Gastroesophageal sphincter (tissue), 4 donors: ENCODE data around the gene MINDY4. TPM values are rescaled to one million over a fixed set of nuclear protein-coding genes. Genes with fewer than 3 reads are reported as not detected.
"Not testable (repeated sequence)": the region's sequence is repeated elsewhere in the genome, so short reads cannot be mapped to it uniquely, and the experiment has no call there.

ENCODE experiments used
- ATAC-seq: fragments of 150-250 bp; one replicate; pipeline ENCODE4 v1.9.1; 2016; ENCODE audit warnings: mild to moderate bottlenecking, moderate library complexity
- H3K27ac ChIP-seq, 4 donors: fragments of 200-600 bp; sonication (generic) in 3 of 4; 1 replicate in 3 of 4; 2 replicates in 1 of 4; pipeline ENCODE4 v1.5.1; 2016 to 2019
- H3K27me3 ChIP-seq: fragments of 200-600 bp; sonication (generic); one replicate; pipeline ENCODE4 v1.5.1; 2019
- H3K36me3 ChIP-seq, 2 donors: fragments of 200-600 bp; sonication (generic); one replicate each; pipeline ENCODE4 v1.5.1; 2019; ENCODE audit warnings: control low read depth in 1 of 2
- H3K4me1 ChIP-seq, 3 donors: fragments of 200-600 bp; sonication (generic); 1 replicate in 2 of 3; 2 replicates in 1 of 3; pipeline ENCODE4 v1.5.1; 2016 to 2019; ENCODE audit warnings: control low read depth in 2 of 3
- H3K4me3 ChIP-seq, 2 donors: fragments of 200-600 bp; sonication (generic); one replicate each; pipeline ENCODE4 v1.5.1; 2019; ENCODE audit warnings: mild to moderate bottlenecking in 1 of 2, moderate library complexity in 1 of 2
- H3K9me3 ChIP-seq, 3 donors: fragments of 200-600 bp; sonication (generic); one replicate each; pipeline ENCODE4 v1.5.1; 2017 to 2019; ENCODE audit warnings: control low read depth in 2 of 3
- EP300 ChIP-seq: sonication (generic); formaldehyde crosslinking; IDR thresholded peaks from one replicate; pipeline ENCODE4 v1.6.1; 2017; ENCODE audit warnings: antibody characterized with exemption, mild to moderate bottlenecking
- POLR2A ChIP-seq, 2 donors: fragments of 450-650 bp; IDR thresholded peaks; one replicate each; pipeline ENCODE4 v1.6.1; 2017; ENCODE audit warnings: antibody characterized with exemption in 2 of 2, mild to moderate bottlenecking in 2 of 2, moderate library complexity in 1 of 2
- POLR2AphosphoS5 ChIP-seq: sonication (generic); formaldehyde crosslinking; IDR thresholded peaks from one replicate; pipeline ENCODE4 v1.6.1; 2017; ENCODE audit warnings: antibody characterized with exemption
- WGBS, 2 donors: methylation state at CpG; one replicate each; pipeline ENCODE4 v1.1.5; 2018; ENCODE audit warnings: low coverage in 1 of 2; 5-methylcytosine and 5-hydroxymethylcytosine counted together
- total RNA-seq, 4 donors: library from RNA; depleted of rRNA; stranded (reverse); fragments of >200 nt; gene quantifications; one replicate each; pipeline ENCODE4 v1.1.0, GENCODE V29; 2016
- TF ChIP-seq, protein P1 (sequence below), 4 experiments: fragments of 200-600 bp in 2 of 4; fragments of 450-650 bp in 2 of 4; sonication (generic) in 1 of 4; IDR thresholded peaks; one replicate each; pipeline ENCODE4 v1.5.1; 2017 to 2019; ENCODE audit warnings: antibody characterized with exemption in 4 of 4, mild to moderate bottlenecking in 2 of 4, moderate library complexity in 2 of 4

The MINDY4 gene
- total RNA-seq, 4 donors from 2014 or later = 5.6 to 31.8 (median 20.4) TPM

DNA sequence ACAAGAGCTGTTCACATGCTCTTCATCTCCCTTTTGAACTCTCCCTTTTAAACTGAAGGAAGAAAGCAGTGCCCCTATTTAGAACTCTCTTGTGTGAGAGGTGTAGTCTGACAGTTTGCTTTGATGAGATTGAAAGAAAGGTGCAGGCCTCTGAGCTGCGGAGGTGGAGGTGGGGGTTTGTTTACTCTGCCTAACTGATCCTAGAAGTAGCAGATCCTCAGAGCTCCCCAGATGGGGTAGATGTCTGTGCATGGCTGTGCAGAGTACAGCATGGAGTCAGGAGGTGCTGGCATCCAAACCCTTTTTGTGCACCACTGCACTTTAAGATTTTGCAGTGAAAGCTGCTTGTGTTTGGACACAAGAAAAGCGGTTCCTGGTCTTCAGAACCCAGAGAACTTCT, 58.3 kb downstream of the MINDY4 start:
- no peak for ATAC-seq
- 81 to 93% methylated on average over 2 of the region's 2 CpGs for WGBS, 2 donors
- TF ChIP-seq, protein P1, sequence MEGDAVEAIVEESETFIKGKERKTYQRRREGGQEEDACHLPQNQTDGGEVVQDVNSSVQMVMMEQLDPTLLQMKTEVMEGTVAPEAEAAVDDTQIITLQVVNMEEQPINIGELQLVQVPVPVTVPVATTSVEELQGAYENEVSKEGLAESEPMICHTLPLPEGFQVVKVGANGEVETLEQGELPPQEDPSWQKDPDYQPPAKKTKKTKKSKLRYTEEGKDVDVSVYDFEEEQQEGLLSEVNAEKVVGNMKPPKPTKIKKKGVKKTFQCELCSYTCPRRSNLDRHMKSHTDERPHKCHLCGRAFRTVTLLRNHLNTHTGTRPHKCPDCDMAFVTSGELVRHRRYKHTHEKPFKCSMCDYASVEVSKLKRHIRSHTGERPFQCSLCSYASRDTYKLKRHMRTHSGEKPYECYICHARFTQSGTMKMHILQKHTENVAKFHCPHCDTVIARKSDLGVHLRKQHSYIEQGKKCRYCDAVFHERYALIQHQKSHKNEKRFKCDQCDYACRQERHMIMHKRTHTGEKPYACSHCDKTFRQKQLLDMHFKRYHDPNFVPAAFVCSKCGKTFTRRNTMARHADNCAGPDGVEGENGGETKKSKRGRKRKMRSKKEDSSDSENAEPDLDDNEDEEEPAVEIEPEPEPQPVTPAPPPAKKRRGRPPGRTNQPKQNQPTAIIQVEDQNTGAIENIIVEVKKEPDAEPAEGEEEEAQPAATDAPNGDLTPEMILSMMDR (IDR thresholded peaks at IDR 0.05) = no peak
- TF ChIP-seq EP300 (no peak), POLR2A (IDR thresholded peaks at IDR 0.05) (no peak), POLR2AphosphoS5 (no peak)
- Histone ChIP-seq H3K36me3 (peaks cover 0 to 19% of the 10 kb centered on the region in 2 donors), H3K4me1 (peaks cover 0 to 13% (median 0%) of the 10 kb centered on the region in 3 donors), H3K9me3 (peaks cover 0 to 4% (median 0%) of the 10 kb centered on the region in 3 donors), H3K4me3 (no peak overlapping the region), H3K27me3 (no peaks in the 10 kb centered on the region), H3K27ac (no peak overlapping the region)

DNA sequence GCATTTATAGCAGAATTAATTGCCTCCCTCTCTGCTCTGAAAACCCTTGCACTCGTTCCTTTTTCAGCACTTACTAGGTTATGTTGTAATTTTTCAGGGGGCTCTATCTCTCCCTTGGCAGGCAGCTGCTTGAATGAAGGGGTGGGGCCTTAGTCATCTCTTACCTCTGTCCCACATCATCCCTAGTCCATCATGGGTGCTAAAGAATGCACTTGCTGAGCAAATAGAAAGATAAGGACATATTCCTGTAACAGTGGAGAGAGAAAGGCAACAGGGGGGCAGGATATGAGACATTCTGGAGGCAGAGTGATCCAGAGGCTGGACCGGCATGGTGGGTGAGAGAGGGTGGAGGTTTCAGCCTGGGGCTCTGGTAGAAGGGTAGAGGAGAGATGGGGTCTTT, 60.0 kb downstream of the MINDY4 start:
- 75% methylated on average over 2 of the region's 2 CpGs for WGBS, 2 donors
- Histone ChIP-seq H3K36me3 (peaks cover 0 to 20% of the 10 kb centered on the region in 2 donors), H3K4me3 (no peak overlapping the region), H3K27me3 (no peaks in the 10 kb centered on the region), H3K27ac (no peak overlapping the region), H3K9me3 (peaks cover 0 to 4% (median 0%) of the 10 kb centered on the region in 3 donors), H3K4me1 (peaks cover 0 to 9% (median 0%) of the 10 kb centered on the region in 3 donors)
- TF ChIP-seq POLR2AphosphoS5 (no peak), POLR2A (IDR thresholded peaks at IDR 0.05) (no peak), EP300 (no peak)
- TF ChIP-seq, protein P1 (IDR thresholded peaks at IDR 0.05) = no peak
- ATAC-seq = no peak

DNA sequence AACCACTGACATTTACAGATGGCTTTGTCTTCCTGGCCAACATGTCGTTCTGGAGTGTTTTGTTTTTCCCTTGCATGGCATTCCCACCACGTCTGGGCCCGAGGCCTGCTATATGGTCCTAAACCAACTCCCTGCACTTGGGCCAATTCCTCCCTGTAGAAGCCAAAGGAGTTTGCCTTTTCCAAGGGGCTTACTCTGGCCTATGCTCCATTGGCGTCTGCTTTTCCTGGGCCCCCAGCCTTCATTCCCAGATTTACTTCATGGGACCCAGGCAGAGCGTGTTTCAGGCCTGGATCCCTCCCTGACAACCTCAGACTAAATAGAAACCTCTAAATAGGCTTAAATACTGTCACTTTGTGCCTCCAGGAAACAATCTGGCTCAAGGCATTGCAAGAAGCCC, 60.7 kb downstream of the MINDY4 start:
- no peak overlapping the region for H3K27ac ChIP-seq
- H3K27me3 ChIP-seq = no peaks in the 10 kb centered on the region
- 69 to 80% methylated on average over 4 to 5 of the region's 5 CpGs for WGBS, 2 donors
- no peak for ATAC-seq
- peaks cover 0 to 27% of the 10 kb centered on the region in 2 donors for H3K36me3 ChIP-seq
- H3K9me3 ChIP-seq = peaks cover 0 to 4% (median 0%) of the 10 kb centered on the region in 3 donors
- TF ChIP-seq EP300 = no peak
- TF ChIP-seq, protein P1 (IDR thresholded peaks at IDR 0.05) = no peak
- no peak for TF ChIP-seq POLR2A (IDR thresholded peaks at IDR 0.05)
- no peak for TF ChIP-seq POLR2AphosphoS5
- peaks cover 0 to 2% (median 0%) of the 10 kb centered on the region in 3 donors for H3K4me1 ChIP-seq
- H3K4me3 ChIP-seq = no peak overlapping the region

DNA sequence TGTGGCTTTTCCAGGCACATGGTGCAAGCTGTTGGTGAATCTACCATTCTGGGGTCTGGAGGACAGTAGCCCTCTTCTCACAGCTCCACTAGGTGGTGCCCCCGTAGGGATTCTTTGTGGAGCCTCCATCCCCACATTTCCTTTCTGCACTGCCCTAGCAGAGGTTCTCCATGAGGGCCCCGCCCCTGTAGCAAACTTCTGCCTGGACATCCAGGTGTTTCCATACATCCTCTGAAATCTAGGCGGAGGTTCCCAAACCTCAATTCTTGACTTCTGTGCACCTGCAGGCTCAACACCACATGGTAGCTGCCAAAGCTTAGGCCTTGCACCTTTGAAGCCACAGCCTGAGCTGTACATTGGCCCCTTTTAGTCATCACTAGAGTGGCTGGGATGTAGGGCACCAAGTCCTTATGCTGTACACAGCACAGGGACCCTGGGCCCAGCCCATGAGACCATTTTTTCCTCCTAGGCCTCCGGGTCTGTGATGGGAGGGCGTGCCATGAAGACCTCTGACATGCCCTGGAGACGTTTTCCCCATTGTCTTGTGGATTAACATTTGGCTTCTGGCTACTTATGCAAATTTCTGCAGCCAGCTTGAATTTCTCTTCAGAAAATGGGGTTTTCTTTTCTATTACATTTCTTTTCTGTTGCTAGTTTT, 62.9 kb downstream of the MINDY4 start:
- H3K4me3 ChIP-seq, H3K9me3 ChIP-seq, ATAC-seq, H3K4me1 ChIP-seq, H3K27me3 ChIP-seq, H3K27ac ChIP-seq: not testable (repeated sequence)
- H3K36me3 ChIP-seq = peaks cover 0 to 37% of the 10 kb centered on the region in 2 donors
- 94 to 97% methylated on average over 4 to 6 of the region's 6 CpGs for WGBS, 2 donors

DNA sequence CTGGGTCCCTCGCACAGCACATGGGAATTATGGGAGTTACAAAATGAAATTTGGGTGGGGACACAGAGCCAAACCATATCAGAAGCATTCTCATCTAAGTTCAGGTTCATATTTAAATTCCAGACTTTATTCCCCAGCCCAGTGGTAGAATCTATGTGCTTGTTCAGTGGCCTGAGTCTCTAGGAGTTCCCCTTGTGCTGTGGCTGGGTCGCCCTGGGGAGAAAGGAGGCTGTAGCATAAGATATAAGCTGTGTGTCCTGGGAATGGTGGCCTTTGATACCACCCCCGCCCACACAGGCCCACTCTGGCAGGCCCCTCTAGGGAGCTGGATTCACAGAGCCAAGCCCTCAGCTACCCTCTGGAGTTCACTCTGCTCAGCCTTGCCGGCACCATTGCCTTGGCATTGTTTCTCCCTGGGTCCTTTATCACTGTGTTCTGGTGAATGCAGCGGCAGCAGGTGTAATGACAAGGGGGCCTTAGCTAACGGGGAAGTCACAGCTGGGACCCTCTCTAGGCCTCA, 64.2 kb downstream of the MINDY4 start:
- ATAC-seq = no peak
- WGBS, 2 donors = 80 to 100% methylated on average over 2 of the region's 6 CpGs
- Histone ChIP-seq H3K9me3 (peaks cover 0 to 4% (median 0%) of the 10 kb centered on the region in 3 donors), H3K27me3 (no peaks in the 10 kb centered on the region), H3K36me3 (peaks cover 0 to 46% of the 10 kb centered on the region in 2 donors), H3K4me3 (no peak overlapping the region), H3K27ac (no peak overlapping the region), H3K4me1 (peaks cover 0 to 8% (median 0%) of the 10 kb centered on the region in 3 donors)
- TF ChIP-seq EP300 (no peak), POLR2AphosphoS5 (no peak), POLR2A (IDR thresholded peaks at IDR 0.05) (no peak)
- TF ChIP-seq, protein P1 (IDR thresholded peaks at IDR 0.05) = no peak
